Adrenal gland (tissue), 12 donors: ENCODE data around the gene PTPRD. TPM values are rescaled to one million over a fixed set of nuclear protein-coding genes. Genes with fewer than 3 reads are reported as not detected.
A peak's percentile ranks its signal among the peaks of the same experiment; 100 is the strongest.
"Not testable (repeated sequence)": the region's sequence is repeated elsewhere in the genome, so short reads cannot be mapped to it uniquely, and the experiment has no call there.

ENCODE experiments used
- DNase-seq, 7 donors: peaks; one replicate each; pipeline ENCODE4 v3.0.0-alpha.2; 2019 to 2020
- H3K27ac ChIP-seq, 5 donors: fragments of 200-600 bp; sonication (generic) in 4 of 5; 1 replicate in 3 of 5; 2 replicates in 2 of 5; pipeline versions ENCODE4 v1.5.1 to v1.8.0; 2016 to 2020; ENCODE audit warnings: mild to moderate bottlenecking in 1 of 5
- H3K27me3 ChIP-seq: fragments of 200-600 bp; 2 replicates; pipeline ENCODE4 v1.8.0; 2021
- H3K36me3 ChIP-seq, 2 donors: fragments of 200-600 bp; replicated peaks in 1 of 2; 1 replicate in 1 of 2; 2 replicates in 1 of 2; pipeline versions ENCODE4 v1.5.1 to v1.8.0; 2018 to 2022
- H3K4me1 ChIP-seq, 2 donors: fragments of 200-600 bp; replicated peaks in 1 of 2; 1 replicate in 1 of 2; 2 replicates in 1 of 2; pipeline versions ENCODE4 v1.5.1 to v1.8.0; 2018 to 2021
- H3K4me3 ChIP-seq, 4 donors: fragments of 200-600 bp; sonication (generic) in 3 of 4; one replicate each; pipeline ENCODE4 v1.5.1; 2016 to 2018
- H3K9me3 ChIP-seq, 3 donors: fragments of 200-600 bp; sonication (generic) in 1 of 3; replicated peaks in 1 of 3; 1 replicate in 2 of 3; 2 replicates in 1 of 3; pipeline versions ENCODE4 v1.5.1 to v1.8.0; 2016 to 2021
- POLR2A ChIP-seq, 2 donors: fragments of 450-650 bp; IDR thresholded peaks; one replicate each; pipeline ENCODE4 v1.6.1; 2017; ENCODE audit warnings: antibody characterized with exemption in 2 of 2, mild to moderate bottlenecking in 2 of 2, moderate library complexity in 1 of 2
- WGBS, 4 donors: extraction: QIAGEN DNeasy Blood & Tissue Kit in 2 of 4; methylation state at CpG; one replicate each; pipeline versions ENCODE4 v1.1.5 to v1.1.7; 2013 to 2017; 5-methylcytosine and 5-hydroxymethylcytosine counted together
- intact Hi-C, 2 donors: fragments of 100-400 bp; cut with DNase I; formaldehyde crosslinking; loops; one replicate each; pipeline versions ENCODE4 v1.14.1 to v1.15.0; 2022 to 2023
- polyA plus RNA-seq, 3 donors: library from polyadenylated mRNA; stranded (reverse); fragments of 200-250 nt in 2 of 3; fragments of 350-450 nt in 1 of 3; fragmentation: Illumina TruSeq in 1 of 3; extraction: RNeasy Lipid Tissue Mini Kit (QIAGEN cat#74804) in 1 of 3; gene quantifications; one replicate each; pipeline ENCODE4 v1.2.3, GENCODE V29; 2013 to 2014
- total RNA-seq, 9 donors: library from RNA; depleted of rRNA in 4 of 9; stranded (reverse); fragments of >200 nt in 4 of 9; fragments of 120-200 nt in 1 of 9; fragmentation: NEBNext Ultra II Directional in 1 of 9; extraction: Animal tissue kit (Norgen Biotek cat#: 25700) in 1 of 9; gene quantifications; one replicate each; pipeline versions ENCODE4 v1.1.0 to v1.2.4, GENCODE V29; 2013 to 2023
- TF ChIP-seq, protein P1 (sequence below), 6 experiments: fragments of 450-650 bp in 4 of 6; fragments of 200-600 bp in 2 of 6; sonication (generic) in 1 of 6; IDR thresholded peaks; 1 replicate in 5 of 6; 2 replicates in 1 of 6; pipeline versions ENCODE4 v1.5.1 to v1.8.0; 2016 to 2021; ENCODE audit warnings: antibody characterized with exemption in 6 of 6, mild to moderate bottlenecking in 2 of 6, moderate library complexity in 1 of 6
- donor health status: healthy with polysubstance abuse.
- donor health status: Bipolar disorder and iron deficiency.
- donor health status: DM: yes; HTN: yes; CAD: no.
- donor health status: DM: no; HTN: no; CAD: no.
- donor health status: DM: no; HTN: no; CAD: no.
- donor health status: DM: yes; HTN: yes; CAD: no.

PTPRD gene
- total and polyA plus RNA-seq, 12 donors: 0.61 to 71.2 (median 4.5) TPM

DNA sequence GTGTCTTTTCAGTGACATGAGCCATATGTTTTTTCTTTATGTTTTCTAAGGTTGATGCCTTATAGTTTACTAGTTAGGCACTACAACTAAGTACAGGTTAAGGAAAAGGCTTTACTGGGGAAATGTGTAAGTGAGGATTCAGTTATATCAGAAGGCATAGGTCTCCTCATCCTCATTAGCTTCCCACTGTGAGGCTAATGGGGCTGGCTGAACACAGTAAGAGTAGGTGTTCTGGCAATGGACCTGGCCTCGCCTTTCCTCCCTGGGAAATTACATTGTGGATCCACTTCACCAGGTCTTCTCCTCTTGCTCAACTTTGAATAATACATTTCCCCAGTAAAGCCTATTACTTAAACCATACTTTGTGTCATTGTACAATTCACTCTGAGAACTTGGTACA, 225.5 kb downstream of the PTPRD start:
- no peak overlapping the region for H3K4me3 ChIP-seq
- WGBS, 4 donors: 73 to 91% (median 79%) methylated on average over 1 of the region's 1 CpG
- TF ChIP-seq POLR2A (IDR thresholded peaks at IDR 0.05): no peak
- TF ChIP-seq, protein P1, sequence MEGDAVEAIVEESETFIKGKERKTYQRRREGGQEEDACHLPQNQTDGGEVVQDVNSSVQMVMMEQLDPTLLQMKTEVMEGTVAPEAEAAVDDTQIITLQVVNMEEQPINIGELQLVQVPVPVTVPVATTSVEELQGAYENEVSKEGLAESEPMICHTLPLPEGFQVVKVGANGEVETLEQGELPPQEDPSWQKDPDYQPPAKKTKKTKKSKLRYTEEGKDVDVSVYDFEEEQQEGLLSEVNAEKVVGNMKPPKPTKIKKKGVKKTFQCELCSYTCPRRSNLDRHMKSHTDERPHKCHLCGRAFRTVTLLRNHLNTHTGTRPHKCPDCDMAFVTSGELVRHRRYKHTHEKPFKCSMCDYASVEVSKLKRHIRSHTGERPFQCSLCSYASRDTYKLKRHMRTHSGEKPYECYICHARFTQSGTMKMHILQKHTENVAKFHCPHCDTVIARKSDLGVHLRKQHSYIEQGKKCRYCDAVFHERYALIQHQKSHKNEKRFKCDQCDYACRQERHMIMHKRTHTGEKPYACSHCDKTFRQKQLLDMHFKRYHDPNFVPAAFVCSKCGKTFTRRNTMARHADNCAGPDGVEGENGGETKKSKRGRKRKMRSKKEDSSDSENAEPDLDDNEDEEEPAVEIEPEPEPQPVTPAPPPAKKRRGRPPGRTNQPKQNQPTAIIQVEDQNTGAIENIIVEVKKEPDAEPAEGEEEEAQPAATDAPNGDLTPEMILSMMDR (IDR thresholded peaks at IDR 0.05): no peak
- no peaks in the 10 kb centered on the region for H3K36me3 ChIP-seq
- no peaks in the 10 kb centered on the region for H3K27me3 ChIP-seq
- intact Hi-C loops: no loop called here
- H3K4me1 ChIP-seq: no peaks in the 10 kb centered on the region
- no peak overlapping the region for H3K27ac ChIP-seq
- H3K9me3 ChIP-seq: no peaks in the 10 kb centered on the region
- no peak for DNase-seq

DNA sequence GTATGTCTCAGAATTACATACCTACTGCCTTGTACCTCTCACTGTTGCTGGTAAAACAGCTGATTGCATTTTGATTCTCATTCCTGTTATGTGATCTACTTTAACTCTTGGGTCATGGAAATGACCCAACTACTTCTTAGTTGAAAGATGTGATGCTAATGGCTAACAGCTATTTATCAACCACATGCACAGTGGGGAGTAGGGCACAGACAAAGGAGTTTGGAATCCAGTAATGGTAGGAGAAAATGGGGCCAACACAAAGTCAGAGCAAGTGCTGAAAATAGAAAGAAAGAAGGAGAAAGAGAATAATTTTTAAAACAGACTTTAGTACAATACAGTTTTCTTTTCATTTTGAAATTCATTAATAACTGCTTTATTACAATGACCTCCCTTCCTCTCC, 241.0 kb downstream of the PTPRD start:
- intact Hi-C loops: no loop called here
- no peak for DNase-seq
- Histone ChIP-seq H3K4me1 (no peaks in the 10 kb centered on the region), H3K27ac (no peak overlapping the region), H3K9me3 (no peaks in the 10 kb centered on the region), H3K4me3 (no peak overlapping the region), H3K27me3 (no peaks in the 10 kb centered on the region), H3K36me3 (no peaks in the 10 kb centered on the region)
- no peak for TF ChIP-seq POLR2A (IDR thresholded peaks at IDR 0.05)
- TF ChIP-seq, protein P1 (IDR thresholded peaks at IDR 0.05): no peak

DNA sequence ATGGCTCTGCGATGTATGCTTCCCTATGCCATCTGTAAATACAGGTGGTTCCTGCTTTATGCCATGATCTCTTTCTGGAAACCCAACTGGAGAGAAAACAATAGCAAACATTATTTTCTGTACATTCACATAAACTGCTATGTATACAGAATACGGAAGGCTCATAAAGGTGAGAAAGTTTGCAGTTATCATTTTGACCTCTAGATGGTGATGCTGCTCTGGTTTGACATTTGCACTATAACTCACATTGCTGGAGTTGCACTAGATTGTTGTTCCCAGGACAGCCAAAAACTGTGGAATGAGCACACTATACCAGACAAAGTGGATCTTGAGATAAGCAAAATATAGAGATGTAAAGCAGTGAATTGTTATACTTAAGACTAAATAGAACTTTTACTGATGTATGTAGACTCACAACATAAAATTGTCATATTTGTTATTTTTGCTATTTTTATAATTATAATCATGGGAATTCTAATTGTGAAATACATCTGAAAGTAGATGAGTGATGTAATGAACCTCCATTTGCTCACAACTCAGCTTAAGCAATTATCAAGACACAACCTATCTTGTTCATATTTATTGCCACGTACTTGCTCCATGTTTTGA, 246.5 kb downstream of the PTPRD start:
- WGBS, 4 donors: 36 to 53% (median 38%) methylated on average over 3 of the region's 3 CpGs
- no peak for DNase-seq
- H3K9me3 ChIP-seq: no peaks in the 10 kb centered on the region
- H3K4me3 ChIP-seq: no peak overlapping the region
- no peaks in the 10 kb centered on the region for H3K4me1 ChIP-seq
- intact Hi-C loops: no loop called here
- H3K27me3 ChIP-seq: peaks cover 4% of the 10 kb centered on the region
- TF ChIP-seq, protein P1 (IDR thresholded peaks at IDR 0.05): peak; percentile 34 to 56 (median 52)
- no peak for TF ChIP-seq POLR2A (IDR thresholded peaks at IDR 0.05)
- H3K36me3 ChIP-seq: no peaks in the 10 kb centered on the region
- no peak overlapping the region for H3K27ac ChIP-seq

DNA sequence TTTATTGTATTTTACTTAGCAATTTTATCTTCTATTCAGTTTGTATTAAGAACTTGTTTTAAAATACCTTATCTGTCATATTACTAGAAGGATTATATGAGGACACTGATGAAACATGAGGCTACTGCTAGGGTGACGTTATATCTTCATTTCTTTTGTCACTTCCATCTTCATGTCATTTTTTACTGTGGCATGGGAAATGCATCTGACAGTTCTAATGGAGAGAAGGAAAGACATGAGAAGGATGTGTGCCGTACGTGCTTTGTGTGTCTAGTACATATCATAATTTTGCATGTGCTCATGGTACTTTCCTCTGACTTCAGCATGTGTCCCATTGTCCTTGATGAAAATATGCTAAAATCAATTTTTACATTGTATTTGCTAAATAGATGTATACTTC, 258.2 kb downstream of the PTPRD start:
- H3K27ac ChIP-seq: no peak overlapping the region
- H3K27me3 ChIP-seq: no peaks in the 10 kb centered on the region
- H3K9me3 ChIP-seq: no peaks in the 10 kb centered on the region
- no peak overlapping the region for H3K4me3 ChIP-seq
- intact Hi-C loops: no loop called here
- no peaks in the 10 kb centered on the region for H3K4me1 ChIP-seq
- no peak for TF ChIP-seq POLR2A (IDR thresholded peaks at IDR 0.05)
- TF ChIP-seq, protein P1 (IDR thresholded peaks at IDR 0.05): no peak
- DNase-seq: no peak
- H3K36me3 ChIP-seq: no peaks in the 10 kb centered on the region
- 69 to 82% (median 73%) methylated on average over 3 of the region's 3 CpGs for WGBS, 4 donors

DNA sequence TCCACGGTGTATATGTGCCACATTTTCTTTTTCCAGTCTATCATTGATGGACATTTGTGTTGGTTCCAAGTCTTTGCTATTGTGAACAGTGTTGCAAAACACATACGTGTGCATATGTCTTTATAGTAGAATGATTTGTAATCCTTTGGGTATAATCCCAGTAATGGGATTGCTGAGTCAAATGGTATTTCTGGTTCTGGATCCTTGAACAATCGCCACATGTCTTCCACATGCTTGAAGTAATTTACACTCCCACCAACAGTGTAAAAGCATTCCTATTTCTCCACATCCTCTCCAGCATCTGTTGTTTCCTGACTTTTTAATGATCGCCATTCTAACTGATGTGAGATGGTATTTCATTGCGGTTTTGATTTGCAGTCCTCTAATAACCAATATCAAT, 267.2 kb downstream of the PTPRD start:
- H3K4me3 ChIP-seq, H3K27ac ChIP-seq, DNase-seq, intact Hi-C loops, H3K27me3 ChIP-seq, H3K36me3 ChIP-seq, H3K9me3 ChIP-seq, H3K4me1 ChIP-seq: not testable (repeated sequence)
- WGBS, 4 donors: 56 to 69% (median 59%) methylated on average over 5 of the region's 5 CpGs
